Neural progenitor cell (in vitro differentiated cells): ENCODE data around the gene CD44. TPM values are rescaled to one million over a fixed set of nuclear protein-coding genes. Genes with fewer than 3 reads are reported as not detected.
A peak's percentile ranks its signal among the peaks of the same experiment; 100 is the strongest.

Experiments used
- DNase-seq: peaks from one replicate; pipeline ENCODE4 v3.0.0-alpha.2; 2016; ENCODE audit warnings: low spot score
- H2AFZ ChIP-seq: fragments of 200-600 bp; sonication (generic); replicated peaks from 2 replicates; pipeline ENCODE4 v1.6.1; 2016; ENCODE audit warnings: antibody characterized with exemption
- H3F3A ChIP-seq: fragments of 200-600 bp; sonication (generic); 2 replicates; pipeline ENCODE4 v1.6.1; 2016; ENCODE audit warnings: antibody characterized with exemption, low read depth
- H3K27ac ChIP-seq: fragments of 200-600 bp; sonication (generic); 2 replicates; pipeline ENCODE4 v1.5.1; 2016; ENCODE audit warnings: mild to moderate bottlenecking
- H3K27me3 ChIP-seq: fragments of 200-600 bp; sonication (generic); 2 replicates; pipeline ENCODE4 v1.6.1; 2016; ENCODE audit warnings: mild to moderate bottlenecking, moderate library complexity
- H3K36me3 ChIP-seq: fragments of 200-600 bp; sonication (generic); 2 replicates; pipeline ENCODE4 v1.5.1; 2016
- H3K4me1 ChIP-seq: fragments of 200-600 bp; sonication (generic); 2 replicates; pipeline ENCODE4 v1.6.1; 2016; ENCODE audit warnings: mixed run types
- H3K4me2 ChIP-seq: fragments of 200-600 bp; sonication (generic); 2 replicates; pipeline ENCODE4 v1.6.1; 2016
- H3K4me3 ChIP-seq: fragments of 200-600 bp; sonication (generic); 2 replicates; pipeline ENCODE4 v1.5.1; 2016
- H3K79me2 ChIP-seq: fragments of 200-600 bp; sonication (generic); 2 replicates; pipeline ENCODE4 v1.6.1; 2016; ENCODE audit warnings: low read depth
- H3K9ac ChIP-seq: fragments of 200-600 bp; sonication (generic); 2 replicates; pipeline ENCODE4 v1.6.1; 2016
- H3K9me3 ChIP-seq: fragments of 200-600 bp; sonication (generic); 2 replicates; pipeline ENCODE4 v1.5.1; 2016; ENCODE audit warnings: low read depth
- H4K20me1 ChIP-seq: fragments of 200-600 bp; sonication (generic); 2 replicates; pipeline ENCODE4 v1.6.1; 2016; ENCODE audit warnings: low read depth
- H3K27ac Mint-ChIP-seq: 3 replicates; pipeline ENCODE4 v1.8.0; 2021; ENCODE audit warnings: mixed read lengths
- H3K27me3 Mint-ChIP-seq: 2 replicates; pipeline ENCODE4 v1.8.0; 2022; ENCODE audit warnings: low read depth, mild to moderate bottlenecking, inconsistent platforms, moderate library complexity, mixed read lengths; ENCODE audit not compliant: insufficient read depth
- H3K36me3 Mint-ChIP-seq: 3 replicates; pipeline ENCODE4 v1.8.0; 2021; ENCODE audit warnings: mixed read lengths
- H3K4me1 Mint-ChIP-seq: 3 replicates; pipeline ENCODE4 v1.8.0; 2021; ENCODE audit warnings: mixed read lengths
- H3K4me3 Mint-ChIP-seq: 3 replicates; pipeline ENCODE4 v1.8.0; 2021; ENCODE audit warnings: mild to moderate bottlenecking, moderate library complexity, mixed read lengths
- H3K9me3 Mint-ChIP-seq: 3 replicates; pipeline ENCODE4 v1.8.0; 2020; ENCODE audit warnings: mixed read lengths
- EZH2 ChIP-seq: fragments of 200-600 bp; sonication (generic); IDR thresholded peaks from 2 replicates; pipeline ENCODE4 v1.6.1; 2017; ENCODE audit warnings: antibody characterized with exemption, mild to moderate bottlenecking, moderate library complexity
- EZH2phosphoT487 ChIP-seq: fragments of 200-600 bp; sonication (generic); IDR thresholded peaks from 2 replicates; pipeline ENCODE4 v1.6.1; 2017; ENCODE audit warnings: antibody characterized with exemption
- total RNA-seq: library from RNA; depleted of rRNA; stranded (reverse); fragments of >200 nt; gene quantifications from 2 replicates; pipeline ENCODE4 v1.2.3, GENCODE V29; 2015; ENCODE audit warnings: low replicate concordance
- TF ChIP-seq, protein P1 (sequence below): fragments of 200-600 bp; sonication (generic); IDR thresholded peaks from 2 replicates; pipeline ENCODE4 v1.5.1; 2017; ENCODE audit warnings: antibody characterized with exemption, mild to moderate bottlenecking

Gene CD44
- total RNA-seq, 1 donor from 2014 or later = 1.4 TPM

DNA sequence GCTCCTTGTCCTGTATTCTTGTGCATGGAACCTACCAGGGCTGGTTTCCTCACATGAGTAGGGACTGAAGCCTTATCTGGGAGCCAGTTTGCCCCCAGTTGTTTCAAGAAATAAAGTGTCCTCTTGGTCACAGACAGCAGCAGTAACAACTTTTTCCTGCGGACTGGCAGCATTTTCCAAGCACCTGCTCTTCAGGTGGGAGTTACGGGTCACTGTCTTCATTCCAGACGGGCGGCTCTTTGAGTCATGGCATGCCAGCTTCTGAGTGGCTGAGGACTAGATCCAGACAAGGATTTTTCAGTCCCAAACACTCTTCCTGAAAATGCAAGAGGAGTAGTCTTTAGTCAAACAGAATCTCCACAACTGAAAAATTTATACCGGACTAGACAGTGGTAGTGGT is 2.7 kb upstream of the CD44 start:
- Histone ChIP-seq H4K20me1 (no peaks in the 10 kb centered on the region), H3K9ac (no peak overlapping the region), H3K79me2 (no peaks in the 10 kb centered on the region), H3K4me2 (no peak overlapping the region), H3K4me1 (peaks cover 5% of the 10 kb centered on the region), H3F3A (no peaks in the 10 kb centered on the region), H3K27me3 (peaks cover 63% of the 10 kb centered on the region), H3K27ac (no peak overlapping the region), H3K36me3 (no peaks in the 10 kb centered on the region), H3K4me3 (no peak overlapping the region), H2AFZ (no peak overlapping the region), H3K9me3 (no peaks in the 10 kb centered on the region)
- Mint-ChIP-seq H3K36me3 (no peaks in the 10 kb centered on the region), H3K27ac (no peak overlapping the region), H3K9me3 (no peaks in the 10 kb centered on the region), H3K4me1 (peaks cover 4% of the 10 kb centered on the region), H3K4me3 (no peak overlapping the region), H3K27me3 (peaks cover 24% of the 10 kb centered on the region)
- no peak for DNase-seq
- TF ChIP-seq EZH2 (no peak), EZH2phosphoT487 (no peak)
- TF ChIP-seq, protein P1, sequence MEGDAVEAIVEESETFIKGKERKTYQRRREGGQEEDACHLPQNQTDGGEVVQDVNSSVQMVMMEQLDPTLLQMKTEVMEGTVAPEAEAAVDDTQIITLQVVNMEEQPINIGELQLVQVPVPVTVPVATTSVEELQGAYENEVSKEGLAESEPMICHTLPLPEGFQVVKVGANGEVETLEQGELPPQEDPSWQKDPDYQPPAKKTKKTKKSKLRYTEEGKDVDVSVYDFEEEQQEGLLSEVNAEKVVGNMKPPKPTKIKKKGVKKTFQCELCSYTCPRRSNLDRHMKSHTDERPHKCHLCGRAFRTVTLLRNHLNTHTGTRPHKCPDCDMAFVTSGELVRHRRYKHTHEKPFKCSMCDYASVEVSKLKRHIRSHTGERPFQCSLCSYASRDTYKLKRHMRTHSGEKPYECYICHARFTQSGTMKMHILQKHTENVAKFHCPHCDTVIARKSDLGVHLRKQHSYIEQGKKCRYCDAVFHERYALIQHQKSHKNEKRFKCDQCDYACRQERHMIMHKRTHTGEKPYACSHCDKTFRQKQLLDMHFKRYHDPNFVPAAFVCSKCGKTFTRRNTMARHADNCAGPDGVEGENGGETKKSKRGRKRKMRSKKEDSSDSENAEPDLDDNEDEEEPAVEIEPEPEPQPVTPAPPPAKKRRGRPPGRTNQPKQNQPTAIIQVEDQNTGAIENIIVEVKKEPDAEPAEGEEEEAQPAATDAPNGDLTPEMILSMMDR = no peak

DNA sequence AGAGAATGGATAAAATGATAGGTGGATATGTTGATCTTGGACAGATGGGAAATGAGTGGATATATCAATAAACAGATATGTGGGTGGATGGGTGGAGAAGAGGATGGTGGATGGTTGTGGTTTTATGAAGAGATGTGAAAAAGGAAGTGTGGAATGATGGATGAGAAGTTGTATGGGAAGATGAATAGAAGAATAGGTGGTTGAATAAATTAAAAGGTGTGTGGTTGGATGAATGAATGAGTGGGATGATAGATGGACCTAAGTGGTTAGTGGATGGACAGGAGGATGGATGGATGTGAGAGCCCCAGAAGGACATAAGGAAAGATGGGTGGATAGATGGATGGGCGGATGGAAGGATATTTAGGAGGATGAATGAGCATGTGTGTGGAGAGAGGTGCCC is 913 bp upstream of the CD44 start:
- no peaks in the 10 kb centered on the region for H3K36me3 Mint-ChIP-seq
- H3K27ac ChIP-seq = no peak overlapping the region
- no peaks in the 10 kb centered on the region for H4K20me1 ChIP-seq
- H3K27me3 Mint-ChIP-seq = peaks cover 24% of the 10 kb centered on the region
- no peaks in the 10 kb centered on the region for H3F3A ChIP-seq
- H3K9me3 Mint-ChIP-seq = no peaks in the 10 kb centered on the region
- no peaks in the 10 kb centered on the region for H3K9me3 ChIP-seq
- no peak overlapping the region for H2AFZ ChIP-seq
- H3K4me1 Mint-ChIP-seq = peaks cover 4% of the 10 kb centered on the region
- H3K27me3 ChIP-seq = peaks cover 71% of the 10 kb centered on the region
- TF ChIP-seq, protein P1 = no peak
- TF ChIP-seq EZH2phosphoT487 = no peak
- TF ChIP-seq EZH2 = no peak
- H3K4me2 ChIP-seq = peak overlapping the region; percentile 97
- no peaks in the 10 kb centered on the region for H3K36me3 ChIP-seq
- H3K4me3 Mint-ChIP-seq = peak overlapping the region; percentile 74
- H3K9ac ChIP-seq = no peak overlapping the region
- DNase-seq = no peak
- H3K4me3 ChIP-seq = no peak overlapping the region
- H3K27ac Mint-ChIP-seq = no peak overlapping the region
- no peaks in the 10 kb centered on the region for H3K79me2 ChIP-seq
- H3K4me1 ChIP-seq = peaks cover 5% of the 10 kb centered on the region

DNA sequence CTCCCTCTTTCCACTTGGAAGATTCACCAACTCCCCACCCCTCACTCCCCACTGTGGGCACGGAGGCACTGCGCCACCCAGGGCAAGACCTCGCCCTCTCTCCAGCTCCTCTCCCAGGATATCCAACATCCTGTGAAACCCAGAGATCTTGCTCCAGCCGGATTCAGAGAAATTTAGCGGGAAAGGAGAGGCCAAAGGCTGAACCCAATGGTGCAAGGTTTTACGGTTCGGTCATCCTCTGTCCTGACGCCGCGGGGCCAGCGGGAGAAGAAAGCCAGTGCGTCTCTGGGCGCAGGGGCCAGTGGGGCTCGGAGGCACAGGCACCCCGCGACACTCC is 397 bp upstream of the CD44 start:
- H3F3A ChIP-seq = no peaks in the 10 kb centered on the region
- peaks cover 71% of the 10 kb centered on the region for H3K27me3 ChIP-seq
- H3K27ac Mint-ChIP-seq = no peak overlapping the region
- H3K9me3 Mint-ChIP-seq = no peaks in the 10 kb centered on the region
- no peak overlapping the region for H3K27ac ChIP-seq
- H3K4me2 ChIP-seq = peak overlapping the region; percentile 97
- TF ChIP-seq EZH2 (no peak), EZH2phosphoT487 (no peak)
- TF ChIP-seq, protein P1 = no peak
- H3K4me3 Mint-ChIP-seq = peak overlapping the region; percentile 74
- no peak for DNase-seq
- H4K20me1 ChIP-seq = no peaks in the 10 kb centered on the region
- H3K36me3 Mint-ChIP-seq = no peaks in the 10 kb centered on the region
- H3K27me3 Mint-ChIP-seq = peaks cover 24% of the 10 kb centered on the region
- no peaks in the 10 kb centered on the region for H3K79me2 ChIP-seq
- peak overlapping the region; percentile 66 for H3K4me3 ChIP-seq
- H3K4me1 ChIP-seq = peaks cover 5% of the 10 kb centered on the region
- H3K9me3 ChIP-seq = no peaks in the 10 kb centered on the region
- H3K9ac ChIP-seq = no peak overlapping the region
- H3K36me3 ChIP-seq = no peaks in the 10 kb centered on the region
- H3K4me1 Mint-ChIP-seq = peaks cover 4% of the 10 kb centered on the region
- peak overlapping the region; percentile 94 for H2AFZ ChIP-seq
